GM12892 (cell line): ENCODE results near the gene NSL1.

Experiments
- POLR2A ChIP-seq: IDR thresholded peaks from 2 replicates; pipeline ENCODE4 v1.6.1; 2011; ENCODE audit warnings: low read depth, low read length, control low read depth
- POLR2AphosphoS5 ChIP-seq: IDR thresholded peaks from 2 replicates; pipeline ENCODE4 v1.6.1; 2011; ENCODE audit warnings: low read depth, low read length, control low read depth
- TAF1 ChIP-seq: IDR thresholded peaks from 2 replicates; pipeline ENCODE4 v1.6.1; 2011; ENCODE audit warnings: low read depth, mild to moderate bottlenecking, control low read depth, low read length, borderline replicate concordance

DNA sequence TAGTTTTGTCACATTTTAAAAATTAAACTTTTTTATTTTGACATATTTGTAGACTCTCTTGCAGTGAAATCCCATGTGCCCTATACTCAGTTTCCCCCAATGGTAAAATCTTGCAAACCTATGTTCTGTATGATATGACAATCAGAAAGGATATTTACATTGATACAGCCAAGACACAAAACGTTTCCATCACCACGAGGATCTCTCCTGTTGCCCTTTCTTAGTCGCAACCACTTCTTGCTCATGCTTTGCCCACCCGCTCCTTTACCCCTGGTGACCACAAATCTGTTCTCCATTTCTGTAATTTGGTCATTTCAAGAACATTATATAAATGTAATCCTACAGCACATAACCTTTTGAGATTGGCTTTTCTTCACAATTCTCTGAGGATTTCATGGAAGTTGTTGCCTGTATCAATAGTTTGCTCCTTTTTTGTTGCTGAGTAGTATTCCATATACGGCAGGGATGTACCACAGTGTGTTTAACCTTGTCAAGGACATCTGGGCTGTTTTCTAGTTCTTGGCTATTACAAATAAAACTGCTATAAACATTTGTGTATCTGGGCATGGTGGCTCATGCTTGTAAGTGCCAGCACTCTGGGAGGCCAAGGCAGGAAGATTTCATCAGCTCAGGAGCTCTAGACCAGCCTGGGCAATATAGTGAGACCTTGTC lies 78.0 kb downstream of the NSL1 start:
- TF ChIP-seq POLR2A (no peak), POLR2AphosphoS5 (no peak), TAF1 (no peak)
